Measurements from ENCODE around the gene MTMR4.
A peak's percentile ranks its signal among the peaks of the same experiment; 100 is the strongest.

Gene MTMR4

DNA sequence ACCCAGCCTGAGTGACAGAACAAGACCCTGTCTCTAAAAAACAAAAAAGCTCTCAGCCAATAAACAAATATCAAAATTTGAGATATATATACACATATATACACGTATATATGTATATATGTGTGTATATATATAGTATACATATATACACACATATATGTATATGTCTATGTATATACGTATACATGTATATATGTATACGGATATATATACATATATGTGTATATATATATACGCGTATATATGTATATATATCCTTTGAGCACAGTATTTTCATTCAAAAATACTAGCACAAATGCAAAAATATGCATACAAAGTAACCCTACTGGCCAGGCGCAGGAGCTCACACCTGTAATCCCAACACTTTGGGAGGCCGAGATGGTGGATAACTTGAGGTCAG lies 13.0 kb downstream of the MTMR4 start:
- H3K27ac ChIP-seq, result peak overlapping the region; percentile 16
- peaks cover 63% of the 10 kb centered on the region for H3K36me3 ChIP-seq
- H3K9me3 ChIP-seq, result no peaks in the 10 kb centered on the region
- no peaks in the 10 kb centered on the region for H3K27me3 ChIP-seq
- TF ChIP-seq, protein P1, sequence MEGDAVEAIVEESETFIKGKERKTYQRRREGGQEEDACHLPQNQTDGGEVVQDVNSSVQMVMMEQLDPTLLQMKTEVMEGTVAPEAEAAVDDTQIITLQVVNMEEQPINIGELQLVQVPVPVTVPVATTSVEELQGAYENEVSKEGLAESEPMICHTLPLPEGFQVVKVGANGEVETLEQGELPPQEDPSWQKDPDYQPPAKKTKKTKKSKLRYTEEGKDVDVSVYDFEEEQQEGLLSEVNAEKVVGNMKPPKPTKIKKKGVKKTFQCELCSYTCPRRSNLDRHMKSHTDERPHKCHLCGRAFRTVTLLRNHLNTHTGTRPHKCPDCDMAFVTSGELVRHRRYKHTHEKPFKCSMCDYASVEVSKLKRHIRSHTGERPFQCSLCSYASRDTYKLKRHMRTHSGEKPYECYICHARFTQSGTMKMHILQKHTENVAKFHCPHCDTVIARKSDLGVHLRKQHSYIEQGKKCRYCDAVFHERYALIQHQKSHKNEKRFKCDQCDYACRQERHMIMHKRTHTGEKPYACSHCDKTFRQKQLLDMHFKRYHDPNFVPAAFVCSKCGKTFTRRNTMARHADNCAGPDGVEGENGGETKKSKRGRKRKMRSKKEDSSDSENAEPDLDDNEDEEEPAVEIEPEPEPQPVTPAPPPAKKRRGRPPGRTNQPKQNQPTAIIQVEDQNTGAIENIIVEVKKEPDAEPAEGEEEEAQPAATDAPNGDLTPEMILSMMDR (IDR thresholded peaks at IDR 0.05), result no peak
- peaks cover 43 to 45% of the 10 kb centered on the region in 2 experiments for H3K4me1 ChIP-seq (ENCODE audit: control insufficient read depth in 1 of 2, insufficient read depth in 1 of 2, low read depth in 1 of 2, low read length in 1 of 2)
- H3K4me3 ChIP-seq (ENCODE audit: low read depth in 1 of 2, low read length in 1 of 2), result no peak overlapping the region

DNA sequence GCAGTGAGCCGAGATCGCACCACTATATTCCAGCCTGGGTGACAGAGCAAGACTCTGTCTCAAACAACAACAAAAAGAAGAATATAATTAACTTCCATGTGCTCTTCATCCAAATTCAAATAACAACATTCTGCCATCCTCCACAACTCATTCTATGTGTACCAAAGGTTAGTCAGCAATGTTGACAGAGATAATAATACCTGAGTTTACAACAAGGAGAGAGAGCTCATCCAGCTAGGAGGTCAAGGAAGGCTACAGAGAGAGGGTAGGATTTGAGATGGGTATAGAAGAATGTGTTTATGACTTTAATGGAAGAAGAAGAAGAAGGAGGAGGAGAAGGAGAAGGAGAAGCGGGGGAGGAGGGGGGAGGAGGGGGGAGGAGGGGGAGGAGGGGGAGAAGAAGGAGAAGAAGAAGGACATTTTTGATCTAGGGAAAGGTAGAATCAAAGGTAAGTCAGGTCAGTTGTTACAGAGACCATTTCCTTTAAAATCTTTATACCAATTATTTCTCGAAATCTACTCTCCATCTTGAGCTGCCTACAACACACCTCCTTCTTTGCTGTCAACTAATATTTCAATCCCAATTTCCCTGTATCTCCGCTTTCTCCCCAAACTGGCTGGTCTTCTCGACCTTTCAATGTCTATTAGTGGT lies 16.1 kb downstream of the MTMR4 start:
- H3K27me3 ChIP-seq, result no peaks in the 10 kb centered on the region
- peaks cover 81% of the 10 kb centered on the region for H3K36me3 ChIP-seq
- H3K9me3 ChIP-seq, result no peaks in the 10 kb centered on the region
- peak overlapping the region; percentile 42 for H3K27ac ChIP-seq
- TF ChIP-seq, protein P1 (IDR thresholded peaks at IDR 0.05), result no peak
- peaks cover 12 to 16% of the 10 kb centered on the region in 2 experiments for H3K4me1 ChIP-seq (ENCODE audit: control insufficient read depth in 1 of 2, insufficient read depth in 1 of 2, low read depth in 1 of 2, low read length in 1 of 2)
- H3K4me3 ChIP-seq (ENCODE audit: low read depth in 1 of 2, low read length in 1 of 2), result no peak overlapping the region

DNA sequence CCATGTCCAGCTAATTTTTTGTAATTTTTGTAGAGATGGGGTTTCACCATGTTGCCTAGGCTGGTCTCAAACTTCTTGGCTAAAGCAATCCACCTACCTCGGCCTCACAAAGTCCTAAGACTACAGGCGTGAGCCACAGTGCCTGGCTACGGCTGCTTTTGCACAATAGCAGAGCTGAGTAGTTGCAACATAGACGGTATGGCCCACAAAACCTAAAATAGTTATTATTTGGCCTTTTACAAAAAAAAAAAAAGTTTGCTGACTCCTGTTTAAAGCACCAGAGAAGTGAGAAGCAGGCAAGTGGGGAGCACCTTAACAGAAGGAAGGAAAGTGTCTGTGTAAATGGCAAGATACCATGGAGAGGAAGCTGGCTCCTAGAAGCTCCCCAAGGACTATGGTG lies 20.9 kb downstream of the MTMR4 start:
- Histone ChIP-seq H3K27ac (peak overlapping the region; percentile 6), H3K36me3 (peaks cover 97% of the 10 kb centered on the region)
- TF ChIP-seq, protein P1 (IDR thresholded peaks at IDR 0.05), result no peak

DNA sequence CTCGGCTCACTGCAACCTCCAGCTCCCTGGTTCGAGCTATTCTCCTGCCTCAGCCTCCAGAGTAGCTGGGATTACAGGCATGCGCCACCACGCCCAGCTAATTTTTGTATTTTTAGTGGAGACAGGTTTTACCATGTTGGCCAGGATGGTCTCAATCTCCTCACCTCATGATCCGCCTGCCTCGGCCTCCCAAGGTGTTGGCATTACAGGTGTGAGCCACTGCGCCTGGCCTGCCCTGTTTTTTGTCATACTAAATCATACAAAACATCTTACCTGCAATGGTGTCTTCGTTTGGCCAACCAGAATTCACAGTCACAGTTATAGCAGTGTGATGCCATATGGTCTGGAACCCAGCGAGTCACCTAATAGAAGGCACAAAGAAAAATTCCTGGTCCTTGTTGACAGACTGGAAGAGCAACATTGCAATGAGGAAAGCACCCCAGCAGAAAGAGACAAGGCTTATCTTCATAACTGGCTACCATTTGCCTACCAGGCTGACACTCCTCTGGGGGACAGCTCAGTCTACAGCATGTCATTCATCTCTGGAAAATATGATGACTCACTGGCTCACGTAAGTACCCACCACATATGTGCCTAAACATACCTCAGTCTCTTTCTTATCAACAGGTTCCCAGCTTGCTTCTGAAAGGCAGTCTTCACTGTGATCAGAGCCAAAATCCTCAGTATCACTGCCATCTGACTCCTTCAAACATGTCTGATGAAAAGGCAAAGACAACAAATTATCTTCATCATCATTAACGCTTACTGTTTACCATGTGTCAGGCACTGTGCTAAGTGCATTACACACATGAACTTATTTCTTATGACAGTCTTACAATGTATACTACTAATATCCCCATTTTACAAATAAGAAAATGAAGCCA lies 22.0 kb downstream of the MTMR4 start:
- Histone ChIP-seq H3K27me3 (no peaks in the 10 kb centered on the region), H3K4me3 (ENCODE audit: low read depth in 1 of 2, low read length in 1 of 2) (no peak overlapping the region), H3K9me3 (no peaks in the 10 kb centered on the region), H3K36me3 (peaks cover 90% of the 10 kb centered on the region), H3K4me1 (ENCODE audit: control insufficient read depth in 1 of 2, insufficient read depth in 1 of 2, low read depth in 1 of 2, low read length in 1 of 2) (peaks cover under 1 to 11% of the 10 kb centered on the region in 2 experiments), H3K27ac (no peak overlapping the region)
- TF ChIP-seq, protein P1 (IDR thresholded peaks at IDR 0.05), result no peak

More for the DNA sequence above, 20.9 kb downstream of the MTMR4 start:
- Histone ChIP-seq H3K4me3 (ENCODE audit: low read depth in 1 of 2, low read length in 1 of 2) (no peak overlapping the region), H3K27me3 (no peaks in the 10 kb centered on the region), H3K9me3 (no peaks in the 10 kb centered on the region), H3K4me1 (ENCODE audit: control insufficient read depth in 1 of 2, insufficient read depth in 1 of 2, low read depth in 1 of 2, low read length in 1 of 2) (peaks cover 0 to 5% of the 10 kb centered on the region in 2 experiments)

DNA sequence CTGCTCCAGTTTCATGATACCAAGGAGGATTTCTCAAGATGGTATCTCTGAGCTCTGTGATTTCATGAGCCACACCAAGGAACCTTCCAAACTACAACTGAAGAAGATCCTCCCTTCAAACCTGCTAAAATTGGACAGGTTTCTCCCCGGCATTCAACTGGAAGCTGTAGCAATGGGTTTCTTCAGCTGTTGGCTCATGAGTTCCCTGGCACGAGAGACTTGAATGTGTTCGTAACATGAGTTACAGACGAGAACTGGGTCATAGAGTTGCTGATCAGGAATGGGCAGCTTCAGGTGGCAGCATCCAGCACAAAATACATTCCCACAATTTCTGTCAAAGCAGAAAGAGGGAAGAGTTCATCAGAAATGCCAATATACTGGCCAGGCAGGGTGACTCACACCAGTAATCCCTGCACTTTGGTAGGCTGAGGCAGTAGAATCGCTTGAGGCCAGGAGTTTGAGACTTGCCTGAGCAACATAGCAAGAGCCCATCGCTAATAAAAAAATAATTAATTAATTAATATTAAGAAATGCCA lies 22.9 kb downstream of the MTMR4 start:
- Histone ChIP-seq H3K4me1 (ENCODE audit: control insufficient read depth in 1 of 2, insufficient read depth in 1 of 2, low read depth in 1 of 2, low read length in 1 of 2) (peaks cover 4 to 15% of the 10 kb centered on the region in 2 experiments), H3K27ac (no peak overlapping the region), H3K9me3 (no peaks in the 10 kb centered on the region), H3K4me3 (ENCODE audit: low read depth in 1 of 2, low read length in 1 of 2) (no peak overlapping the region), H3K27me3 (no peaks in the 10 kb centered on the region), H3K36me3 (peaks cover 82% of the 10 kb centered on the region)
- TF ChIP-seq, protein P1 (IDR thresholded peaks at IDR 0.05), result no peak
